ENCODE data around the gene TMEM151A.

TMEM151A gene

DNA sequence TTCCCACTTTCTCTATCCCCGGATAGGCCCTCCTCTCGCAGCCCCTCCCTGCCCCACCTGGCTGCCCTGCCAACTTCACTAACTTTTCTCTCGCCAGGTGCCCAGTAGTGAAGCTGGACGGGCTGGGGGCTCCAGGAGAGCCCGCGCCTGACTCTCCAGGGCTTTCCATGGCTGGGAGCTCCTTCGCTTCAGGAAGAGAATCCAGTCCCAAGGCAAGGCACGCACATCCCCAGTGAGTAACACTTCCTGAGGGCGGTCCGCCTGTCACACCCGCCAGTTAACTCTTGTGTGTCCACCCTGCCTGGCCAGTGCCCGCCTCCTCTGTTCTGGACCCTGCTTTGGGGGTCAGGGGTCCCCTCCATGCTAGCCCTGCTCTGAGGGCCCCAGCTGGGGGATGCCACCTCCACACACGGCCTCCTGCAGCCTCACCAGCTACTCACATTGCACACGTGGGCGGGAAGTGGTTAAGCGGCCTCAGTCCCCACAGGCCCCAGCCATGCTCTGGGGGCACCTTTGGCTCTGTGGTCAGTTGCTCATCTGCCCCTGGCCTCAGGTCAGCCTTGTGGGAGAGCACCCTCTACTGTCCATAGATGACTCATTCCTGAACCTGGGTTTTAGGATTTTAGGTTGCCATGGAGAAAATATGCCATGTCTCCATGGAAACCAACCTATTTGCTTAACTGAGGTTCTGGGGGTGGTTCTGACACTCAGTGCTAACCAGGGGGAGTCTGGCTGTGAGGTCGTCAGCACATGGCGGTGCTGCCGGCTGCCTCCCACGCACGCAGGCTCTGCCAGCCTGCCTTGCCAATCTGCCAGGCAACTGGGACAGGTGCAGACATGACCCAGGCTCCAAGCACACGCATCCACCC lies 44.8 kb downstream of the TMEM151A start, which contains the start of gene RIN1:
RIN1 (minus strand) TSS at position 201 of the 869 bp plus-strand sequence; CDS start at position 169, 32 bp downstream.
- peak; percentile 50 for DNase-seq (ENCODE audit: low read depth)

DNA sequence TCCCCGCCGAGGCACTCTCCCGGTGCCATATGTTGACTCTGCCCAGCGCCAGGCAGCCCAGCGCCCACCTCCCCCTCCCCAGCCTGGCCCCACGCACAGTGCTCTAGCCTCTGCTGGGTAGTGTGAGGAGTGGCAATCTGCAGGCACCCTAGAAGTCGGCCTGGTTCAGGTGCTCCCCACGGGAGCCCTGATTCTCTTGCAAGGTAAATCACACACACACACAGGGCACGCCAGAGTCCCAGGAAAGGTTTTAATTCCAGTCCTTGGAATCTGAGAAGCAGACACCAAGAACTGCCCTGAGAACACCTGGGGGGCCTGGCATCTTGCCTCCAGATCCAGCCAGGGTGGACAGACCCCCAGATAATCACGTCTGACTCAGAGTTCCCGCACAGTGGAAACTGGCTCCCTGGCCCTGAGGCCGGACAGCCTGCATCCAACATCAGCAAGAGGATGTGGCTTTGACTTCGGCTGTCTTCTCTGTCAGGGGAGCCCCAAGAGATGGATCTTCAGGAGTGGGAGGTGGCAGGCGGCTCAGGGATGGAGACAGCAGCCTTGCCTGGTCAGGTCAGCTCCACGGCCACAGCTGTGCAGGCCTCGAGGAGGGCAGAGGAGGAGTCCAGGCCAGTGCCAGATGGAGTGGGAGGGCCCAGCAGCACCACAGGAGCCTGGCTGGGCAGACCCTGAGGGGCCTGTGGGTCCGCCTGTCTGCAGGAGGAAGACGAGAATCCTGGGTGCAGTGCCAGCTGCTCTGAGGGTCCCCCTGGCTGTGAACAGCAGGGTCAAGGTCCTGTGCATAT lies 45.6 kb downstream of the TMEM151A start:
- TF ChIP-seq, protein P1, sequence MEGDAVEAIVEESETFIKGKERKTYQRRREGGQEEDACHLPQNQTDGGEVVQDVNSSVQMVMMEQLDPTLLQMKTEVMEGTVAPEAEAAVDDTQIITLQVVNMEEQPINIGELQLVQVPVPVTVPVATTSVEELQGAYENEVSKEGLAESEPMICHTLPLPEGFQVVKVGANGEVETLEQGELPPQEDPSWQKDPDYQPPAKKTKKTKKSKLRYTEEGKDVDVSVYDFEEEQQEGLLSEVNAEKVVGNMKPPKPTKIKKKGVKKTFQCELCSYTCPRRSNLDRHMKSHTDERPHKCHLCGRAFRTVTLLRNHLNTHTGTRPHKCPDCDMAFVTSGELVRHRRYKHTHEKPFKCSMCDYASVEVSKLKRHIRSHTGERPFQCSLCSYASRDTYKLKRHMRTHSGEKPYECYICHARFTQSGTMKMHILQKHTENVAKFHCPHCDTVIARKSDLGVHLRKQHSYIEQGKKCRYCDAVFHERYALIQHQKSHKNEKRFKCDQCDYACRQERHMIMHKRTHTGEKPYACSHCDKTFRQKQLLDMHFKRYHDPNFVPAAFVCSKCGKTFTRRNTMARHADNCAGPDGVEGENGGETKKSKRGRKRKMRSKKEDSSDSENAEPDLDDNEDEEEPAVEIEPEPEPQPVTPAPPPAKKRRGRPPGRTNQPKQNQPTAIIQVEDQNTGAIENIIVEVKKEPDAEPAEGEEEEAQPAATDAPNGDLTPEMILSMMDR (IDR thresholded peaks at IDR 0.05; ENCODE audit: low read depth, low read length, missing control alignments) = no peak
- no peak for DNase-seq (ENCODE audit: low read depth)
- H3K4me3 ChIP-seq (ENCODE audit: low read depth, low read length) = no peak overlapping the region

More for the DNA sequence above, 44.8 kb downstream of the TMEM151A start, which contains the start of gene RIN1:
- H3K4me3 ChIP-seq (ENCODE audit: low read depth, low read length) = no peak within 1 kb of the TSS
- TF ChIP-seq, protein P1 (IDR thresholded peaks at IDR 0.05; ENCODE audit: low read depth, low read length, missing control alignments) = peak; percentile 13

DNA sequence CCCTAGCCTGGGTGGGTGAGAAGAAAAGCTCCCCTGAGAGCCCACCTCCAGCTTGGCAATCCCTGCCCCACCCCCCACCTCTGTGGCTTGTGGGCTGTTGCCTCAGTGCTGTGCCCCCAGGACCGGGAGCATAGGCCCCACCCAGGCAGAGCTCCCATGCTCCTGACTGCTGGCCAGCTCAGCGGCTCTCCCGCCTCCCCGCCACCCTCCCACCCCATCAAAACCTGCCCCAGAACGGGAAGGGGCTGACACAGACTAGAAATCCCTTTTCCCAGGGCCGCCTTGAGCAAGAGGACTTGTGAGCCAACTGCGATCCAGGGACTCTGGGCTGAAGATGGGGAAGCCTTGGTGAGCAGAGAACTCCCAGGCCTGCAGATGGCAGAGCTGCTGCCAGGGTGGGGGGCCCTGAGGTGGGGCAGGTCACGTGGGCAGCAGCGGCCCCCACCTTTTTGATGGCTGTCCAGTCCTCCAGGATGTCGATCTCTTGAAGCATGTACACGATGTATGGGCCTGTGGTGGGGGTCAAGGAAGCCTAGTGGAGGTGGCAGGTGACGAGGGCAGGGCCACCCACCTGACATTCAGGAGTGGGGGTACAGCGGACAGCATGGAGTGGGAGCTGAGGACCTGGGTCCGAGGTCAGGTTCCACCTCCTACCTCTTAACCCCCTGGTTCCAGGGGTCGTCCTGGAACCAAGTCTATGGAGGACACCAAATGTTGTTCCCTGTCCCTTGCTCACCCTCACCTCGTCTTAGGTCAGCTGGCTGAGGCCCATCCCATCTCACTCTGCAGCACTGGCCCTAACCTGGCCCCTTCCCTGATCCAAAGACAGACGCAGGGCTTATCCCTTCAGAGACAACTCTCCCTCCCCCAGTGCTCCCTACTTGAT lies 46.8 kb downstream of the TMEM151A start:
- TF ChIP-seq, protein P1 (IDR thresholded peaks at IDR 0.05; ENCODE audit: low read depth, low read length, missing control alignments) = no peak
- no peak overlapping the region for H3K4me3 ChIP-seq (ENCODE audit: low read depth, low read length)
- DNase-seq (ENCODE audit: low read depth) = no peak

DNA sequence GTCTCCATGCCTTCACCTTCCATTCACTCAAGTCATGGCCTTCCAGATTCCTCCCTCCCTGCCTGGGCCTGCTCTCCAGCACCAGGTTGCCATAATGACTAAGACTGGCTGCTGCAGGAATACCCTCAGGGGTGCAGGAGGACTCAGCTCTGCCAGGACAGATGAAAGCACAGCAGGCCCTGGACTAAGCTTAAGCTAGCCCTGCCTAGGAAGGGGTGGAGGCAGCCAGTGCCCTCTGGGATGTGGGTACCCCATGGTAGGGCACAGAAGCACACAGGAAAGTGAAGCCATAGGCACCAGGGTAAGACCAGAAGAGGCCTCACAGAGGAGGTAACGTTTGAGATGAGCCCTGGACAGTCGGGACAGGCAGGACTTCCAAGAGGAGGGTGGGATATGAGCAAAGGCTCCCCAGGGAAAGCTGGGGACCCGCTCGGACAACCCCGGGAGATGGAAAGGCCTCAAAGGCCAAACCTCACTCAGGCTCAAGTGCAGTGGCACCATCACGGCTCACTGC lies 47.5 kb downstream of the TMEM151A start:
- DNase-seq (ENCODE audit: low read depth) = no peak
- no peak overlapping the region for H3K4me3 ChIP-seq (ENCODE audit: low read depth, low read length)
- TF ChIP-seq, protein P1 (IDR thresholded peaks at IDR 0.05; ENCODE audit: low read depth, low read length, missing control alignments) = no peak

DNA sequence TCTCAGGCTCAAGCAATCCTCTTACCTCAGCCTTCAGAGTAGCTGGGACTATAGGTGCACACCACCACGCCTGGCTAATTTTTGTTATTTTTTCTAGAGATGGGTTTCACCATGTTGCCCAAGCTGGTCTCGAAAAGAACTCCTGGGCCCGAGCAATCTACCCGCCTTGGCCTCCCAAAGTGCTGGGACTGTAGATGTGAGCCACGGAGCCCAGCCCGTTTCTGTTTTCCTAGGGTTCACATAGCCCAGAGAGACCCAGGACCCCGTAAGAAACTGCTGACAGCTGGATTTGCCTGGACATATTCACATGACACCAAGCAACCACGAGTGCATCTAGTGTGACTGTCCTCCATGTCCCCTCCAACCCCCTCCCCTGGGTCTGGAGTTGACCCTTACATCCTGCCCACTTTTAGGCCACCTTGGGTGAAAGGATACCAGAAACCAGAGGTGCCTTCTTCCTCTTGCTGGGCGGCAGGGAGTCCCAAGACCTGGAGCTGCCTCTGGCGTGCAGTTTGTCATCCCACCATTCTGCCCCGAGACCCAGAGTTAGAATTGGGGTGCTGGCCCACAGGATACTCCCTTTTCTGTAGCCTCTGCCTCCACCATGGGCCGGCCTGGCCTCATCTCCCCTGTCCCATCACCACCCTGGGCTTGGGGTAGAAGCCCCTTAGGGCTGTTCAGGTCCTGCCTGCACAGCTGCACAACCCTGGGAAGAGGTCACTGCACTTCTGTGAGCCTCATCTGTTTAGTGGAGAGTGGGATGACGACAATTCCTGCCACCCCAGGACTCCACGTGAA lies 48.2 kb downstream of the TMEM151A start:
- H3K4me3 ChIP-seq (ENCODE audit: low read depth, low read length) = no peak overlapping the region
- no peak for DNase-seq (ENCODE audit: low read depth)
- TF ChIP-seq, protein P1 (IDR thresholded peaks at IDR 0.05; ENCODE audit: low read depth, low read length, missing control alignments) = no peak

Data from GM12864 (cell line).